Right renal pelvis (tissue), 4 donors: ENCODE results near the gene HDAC9. TPM values are rescaled to one million over a fixed set of nuclear protein-coding genes. Genes with fewer than 3 reads are reported as not detected.

Experiments used
- DNase-seq, 4 donors: peaks; one replicate each; pipeline ENCODE4 v3.0.0-alpha.2; 2013; ENCODE audit warnings: low read depth in 4 of 4, low spot score in 3 of 4, missing footprints in 1 of 4
- polyA plus RNA-seq, 4 donors: library from polyadenylated mRNA; unstranded; fragments of 120-200 nt; gene quantifications; one replicate each; pipeline ENCODE4 v1.2.1, GENCODE V29; 2013; ENCODE audit not compliant: insufficient read length in 4 of 4

The HDAC9 gene
- polyA plus RNA-seq, 4 donors: 8.2 to 13.2 (median 11.7) TPM

DNA sequence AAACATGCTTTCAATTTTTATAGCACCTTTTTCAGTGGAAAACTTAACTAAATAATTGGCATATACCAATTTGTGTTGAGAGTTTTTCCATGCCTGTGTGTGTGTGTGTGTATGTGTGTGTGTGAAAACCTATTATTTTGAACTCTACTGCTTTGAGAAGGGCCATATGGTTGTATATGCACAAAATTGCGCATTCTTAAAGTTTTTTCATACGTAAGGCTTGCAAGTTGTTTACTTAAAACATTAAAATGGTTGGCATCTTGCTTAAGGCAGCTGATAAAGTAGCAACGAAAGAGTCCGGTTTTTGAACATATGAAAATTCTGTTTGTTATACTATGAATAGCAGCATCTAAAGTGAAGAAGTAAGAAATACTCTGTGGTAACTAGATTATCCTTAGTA, 84.1 kb downstream of the HDAC9 start:
- DNase-seq: no peak

DNA sequence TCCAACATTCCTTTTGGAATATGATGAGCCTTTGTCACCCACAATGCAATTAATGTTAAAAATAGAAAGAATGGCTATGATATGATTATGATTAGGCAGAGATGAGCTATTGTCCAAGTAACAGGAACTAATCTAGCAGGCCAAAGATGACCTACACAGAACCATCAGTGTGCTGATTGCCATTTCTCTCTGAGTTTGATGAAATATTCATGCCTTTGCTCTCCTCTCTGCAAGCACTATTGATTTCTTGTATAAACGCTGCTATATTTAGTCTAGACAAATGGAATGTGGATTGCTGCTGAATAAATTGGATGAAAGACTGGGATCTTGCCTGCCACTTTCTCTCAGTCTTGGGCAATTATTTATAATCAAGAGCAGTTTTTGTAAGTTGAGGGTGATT, 85.4 kb downstream of the HDAC9 start:
- DNase-seq: no peak

DNA sequence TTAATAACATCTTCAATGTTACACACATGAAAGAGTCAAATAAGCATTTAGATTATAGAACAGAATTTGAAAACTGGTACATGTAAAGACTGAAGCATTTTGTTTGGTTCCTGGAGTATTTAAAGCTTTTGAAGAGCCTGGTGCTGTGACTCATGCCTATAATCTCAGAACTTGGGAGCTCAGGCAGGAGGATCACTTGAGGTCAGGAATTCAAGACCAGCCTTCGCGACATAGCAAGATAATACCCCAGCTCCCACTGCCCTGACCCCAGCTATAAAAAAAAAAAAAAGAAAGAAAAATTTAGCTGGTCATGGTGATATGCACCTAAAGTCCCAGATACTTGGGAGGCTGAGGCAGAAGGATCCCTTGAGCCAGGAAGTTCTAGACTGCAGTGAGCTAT, 87.8 kb downstream of the HDAC9 start:
- no peak for DNase-seq

DNA sequence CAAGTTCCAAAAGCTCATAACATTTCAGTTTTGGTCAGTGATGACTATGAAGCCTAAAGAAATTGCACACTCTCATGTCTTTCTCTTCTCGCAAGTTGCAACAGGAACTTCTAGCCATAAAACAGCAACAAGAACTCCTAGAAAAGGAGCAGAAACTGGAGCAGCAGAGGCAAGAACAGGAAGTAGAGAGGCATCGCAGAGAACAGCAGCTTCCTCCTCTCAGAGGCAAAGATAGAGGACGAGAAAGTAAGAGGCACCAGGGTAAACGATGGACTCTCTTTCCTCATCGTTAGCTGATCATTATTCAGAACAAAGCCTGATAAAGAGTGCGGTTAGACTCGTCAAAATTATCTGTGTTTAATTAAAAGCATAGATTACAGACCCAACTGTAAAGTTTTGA, 94.7 kb downstream of the HDAC9 start:
- DNase-seq: no peak

DNA sequence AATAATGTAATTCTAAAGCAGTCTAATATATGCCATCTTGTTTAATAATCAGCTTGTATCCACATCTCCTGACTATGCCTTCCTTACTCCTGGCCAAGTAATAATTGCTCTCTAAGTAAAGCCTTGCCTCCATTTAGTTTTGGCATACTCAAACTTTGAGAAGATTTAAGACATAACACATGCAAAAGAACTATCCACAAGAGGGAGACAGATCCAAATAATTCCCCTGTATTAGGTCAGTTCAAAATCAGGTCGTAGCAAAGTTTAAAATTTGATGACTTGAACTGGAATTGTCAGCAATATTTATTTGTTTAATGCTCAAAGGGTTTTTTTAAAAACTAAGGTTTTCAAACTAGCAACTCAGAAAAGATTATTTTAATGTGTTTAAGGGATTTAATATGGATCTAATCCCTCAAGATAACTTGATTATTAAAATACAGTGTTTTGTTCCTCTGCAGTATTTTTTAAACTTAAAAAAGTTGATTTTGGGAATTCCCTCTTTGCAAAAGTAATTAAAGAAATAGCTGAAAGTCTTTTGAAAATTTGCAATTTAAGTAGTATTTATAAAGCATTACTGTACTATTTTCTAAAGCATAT, 95.3 kb downstream of the HDAC9 start:
- DNase-seq: peak in 3 of 4 donors; percentile 12 to 36 (median 24)

DNA sequence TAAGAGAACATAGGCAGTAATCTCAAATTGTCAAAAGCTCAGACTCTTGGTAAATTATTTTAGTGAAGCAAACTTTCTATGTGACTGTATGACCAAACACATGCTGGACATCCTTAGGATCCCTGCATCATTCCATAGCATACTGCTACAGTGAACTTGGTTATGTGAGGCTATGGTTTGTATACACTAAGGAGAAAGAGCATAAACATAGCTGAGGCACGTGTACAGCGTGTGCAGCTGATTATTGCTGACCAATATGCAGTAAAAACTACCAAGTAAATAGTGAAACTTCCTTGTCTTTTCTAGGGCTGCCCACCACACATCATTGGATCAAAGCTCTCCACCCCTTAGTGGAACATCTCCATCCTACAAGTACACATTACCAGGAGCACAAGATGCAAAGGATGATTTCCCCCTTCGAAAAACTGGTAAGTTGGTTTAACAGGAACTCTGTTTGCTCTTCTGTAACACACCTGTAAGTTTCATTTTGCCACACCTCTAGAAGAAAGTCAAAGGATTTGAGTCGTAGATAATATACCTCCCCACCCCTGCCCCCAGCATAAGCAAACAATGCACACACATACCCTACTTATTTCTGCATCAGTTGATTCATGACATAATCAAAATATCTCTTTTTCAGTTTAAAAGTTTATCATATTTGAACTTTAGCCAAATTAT, 98.2 kb downstream of the HDAC9 start:
- DNase-seq: no peak

DNA sequence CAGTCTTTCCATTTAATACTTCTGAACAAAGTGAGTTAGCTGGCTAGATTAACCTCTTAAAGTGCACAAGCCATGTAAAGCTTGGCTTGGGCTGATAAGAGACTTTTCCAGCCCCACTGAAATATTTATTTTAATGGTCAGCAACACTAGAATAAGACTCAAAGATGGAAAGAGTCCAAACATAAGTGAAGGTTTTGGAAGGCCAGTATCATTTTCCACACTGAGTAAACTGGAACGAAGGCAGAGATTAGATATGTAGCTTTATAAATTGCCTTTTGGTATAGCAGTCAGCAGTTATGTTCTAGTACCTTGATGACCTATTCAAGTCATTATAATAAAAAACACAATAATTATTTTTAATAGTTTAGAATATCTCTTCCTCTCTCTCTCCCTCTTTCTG, 102.2 kb downstream of the HDAC9 start:
- DNase-seq: no peak

DNA sequence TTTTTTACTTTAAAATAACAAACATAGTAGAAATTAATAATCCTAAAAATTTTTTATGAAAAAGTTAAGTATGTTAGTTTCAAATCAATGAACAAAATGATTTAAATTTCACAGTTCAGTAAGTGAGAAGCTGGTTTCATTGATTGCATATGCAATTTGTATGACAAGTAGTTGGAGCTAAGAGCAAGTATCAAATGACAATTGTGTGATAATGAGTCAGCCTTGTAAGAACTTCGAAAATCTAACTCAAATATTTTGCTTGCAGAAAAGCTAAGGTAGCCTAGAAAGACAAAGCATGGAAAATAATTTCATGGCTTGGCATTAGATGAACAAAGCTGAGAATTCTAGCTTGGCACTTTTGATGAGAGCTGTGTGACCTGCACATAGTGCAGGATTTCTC, 111.5 kb downstream of the HDAC9 start:
- DNase-seq: no peak

DNA sequence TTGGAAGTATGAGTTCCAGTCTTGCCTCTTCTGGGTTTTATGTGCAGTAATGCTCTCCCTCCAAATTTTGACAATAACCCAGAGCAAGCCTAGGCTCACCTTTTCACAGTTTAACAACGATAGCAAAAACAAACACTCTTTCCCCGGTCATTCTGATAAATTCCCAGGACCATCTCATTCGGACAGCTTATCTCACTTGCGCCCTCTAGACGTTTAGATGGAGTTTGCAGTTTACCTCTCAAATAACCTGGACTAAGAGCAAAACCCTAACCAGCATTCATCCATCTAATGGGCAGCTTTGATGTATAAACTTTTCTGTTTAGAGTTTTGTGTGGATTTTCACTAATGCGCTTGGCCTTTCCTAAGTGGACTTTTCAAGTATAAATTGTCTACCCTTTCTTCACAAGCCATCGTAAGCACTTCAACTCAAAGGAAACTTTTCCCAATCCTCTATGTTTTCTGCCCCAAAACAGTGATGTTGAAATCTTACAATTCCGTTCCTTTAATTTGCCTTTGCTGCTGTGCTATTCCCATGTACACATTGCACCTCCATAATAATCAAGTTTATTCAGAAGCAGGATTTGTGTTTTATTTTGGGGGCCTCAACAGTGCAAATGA, 114.9 kb downstream of the HDAC9 start:
- no peak for DNase-seq

DNA sequence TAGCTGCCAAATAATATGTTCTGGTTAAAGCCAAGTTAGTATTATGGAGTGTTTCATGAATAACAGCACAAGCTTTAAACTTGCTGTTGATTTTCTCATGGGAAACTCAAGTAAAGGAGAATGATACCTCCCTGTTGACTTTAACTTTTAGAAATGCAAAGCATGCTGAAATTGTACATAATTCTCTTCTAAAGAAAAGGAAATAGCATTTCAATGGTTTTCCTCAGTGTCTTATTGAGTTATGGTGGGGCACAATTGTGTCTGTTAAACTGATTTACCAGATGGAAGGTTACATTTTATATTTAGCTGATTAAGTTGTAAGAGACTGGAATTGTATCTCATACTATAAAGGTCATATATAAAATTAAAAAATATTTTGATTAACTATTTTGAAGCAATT, 119.3 kb downstream of the HDAC9 start:
- peak in 1 of 4 donors; percentile 15 for DNase-seq

DNA sequence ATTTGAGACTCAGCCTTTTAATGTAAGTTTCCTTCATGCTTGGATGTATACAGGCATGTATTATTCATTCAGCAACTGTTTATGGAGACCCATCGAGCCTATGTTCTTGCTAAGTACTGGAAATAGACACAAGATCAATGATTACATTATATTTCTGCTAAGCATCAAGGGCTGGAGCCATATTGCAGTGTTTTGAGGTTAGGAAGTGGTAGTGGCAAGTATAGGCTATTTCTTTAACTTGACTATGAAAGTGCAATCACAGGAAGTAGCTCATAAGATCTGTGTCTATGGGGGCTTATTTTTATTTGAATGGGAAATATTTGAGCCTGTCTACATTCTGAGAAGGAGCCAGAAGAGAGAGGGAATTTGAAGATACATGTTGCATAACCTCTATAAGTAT, 123.8 kb downstream of the HDAC9 start:
- no peak for DNase-seq

DNA sequence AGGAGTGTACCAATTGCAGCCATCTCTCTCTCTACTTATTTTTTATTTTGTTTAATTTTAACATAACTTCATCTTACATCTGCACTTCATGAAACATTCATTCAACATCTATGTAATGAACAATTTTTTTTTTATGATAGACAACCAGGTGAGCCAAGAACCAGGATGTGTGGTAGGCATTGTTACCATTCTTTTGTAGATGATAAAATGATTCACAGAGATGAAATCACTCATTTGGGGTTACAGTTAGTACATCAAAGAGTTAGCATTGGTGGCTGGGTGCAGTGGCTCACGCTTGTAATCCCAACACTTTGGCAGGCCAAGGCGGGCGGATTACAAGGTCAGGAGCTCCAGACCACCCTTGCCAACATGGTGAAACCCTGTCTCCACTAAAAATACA, 127.8 kb downstream of the HDAC9 start:
- no peak for DNase-seq

DNA sequence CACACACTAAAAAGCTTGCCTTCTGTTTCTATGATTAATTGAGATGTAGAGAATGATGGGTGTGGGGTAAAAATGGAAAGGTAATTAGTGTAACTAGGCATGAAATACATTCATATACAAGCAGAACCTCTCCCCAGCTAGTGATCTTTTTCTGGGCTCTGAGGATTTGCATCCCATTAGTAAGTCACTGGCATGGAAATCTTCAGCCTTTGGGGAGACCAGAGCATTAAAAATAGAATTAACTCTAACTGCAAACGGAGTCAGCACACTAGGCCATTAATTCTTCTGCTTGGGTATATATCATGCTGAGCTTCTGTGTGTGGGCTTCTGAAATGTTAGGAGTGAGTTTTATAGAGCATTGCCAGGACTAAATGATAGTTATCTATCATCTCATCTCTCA, 128.9 kb downstream of the HDAC9 start:
- no peak for DNase-seq

DNA sequence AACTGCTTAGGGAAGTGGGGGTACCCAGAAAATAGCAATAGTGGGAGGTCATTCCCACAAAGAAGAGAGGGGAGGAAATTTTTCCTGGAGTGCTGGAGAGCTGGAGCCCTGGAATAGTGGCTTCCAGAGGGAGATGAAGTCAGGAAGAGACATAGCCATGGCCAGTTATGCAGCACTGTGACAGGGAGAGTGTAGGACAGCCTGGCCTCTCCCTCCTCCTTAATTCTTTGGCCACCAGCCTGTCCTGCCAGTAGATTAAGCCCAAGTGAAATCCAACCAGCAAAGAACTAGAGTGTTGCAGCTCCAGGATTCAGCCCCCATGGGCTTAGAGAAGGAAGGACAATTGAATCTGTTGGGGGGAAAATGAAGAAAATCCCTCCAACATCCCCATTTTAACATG, 130.5 kb downstream of the HDAC9 start:
- DNase-seq: no peak

DNA sequence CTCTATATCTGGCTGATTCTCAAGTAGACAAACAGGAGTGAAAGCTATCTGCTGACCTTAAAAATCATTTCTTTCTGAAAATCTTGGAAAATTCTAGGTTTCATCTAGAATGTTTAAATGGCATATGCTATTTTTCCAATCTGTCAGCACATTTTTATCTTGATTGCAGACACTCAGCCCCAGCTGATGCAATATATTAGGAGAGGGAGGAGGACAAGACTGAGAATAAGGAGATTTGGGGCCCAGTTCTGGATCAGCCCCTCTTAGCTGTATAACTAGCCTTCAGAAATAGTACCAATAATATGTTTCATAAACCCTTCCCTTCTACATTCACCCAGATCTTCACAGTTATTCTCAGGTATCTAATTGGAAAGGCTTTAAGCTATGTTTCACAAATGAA, 131.2 kb downstream of the HDAC9 start:
- no peak for DNase-seq

DNA sequence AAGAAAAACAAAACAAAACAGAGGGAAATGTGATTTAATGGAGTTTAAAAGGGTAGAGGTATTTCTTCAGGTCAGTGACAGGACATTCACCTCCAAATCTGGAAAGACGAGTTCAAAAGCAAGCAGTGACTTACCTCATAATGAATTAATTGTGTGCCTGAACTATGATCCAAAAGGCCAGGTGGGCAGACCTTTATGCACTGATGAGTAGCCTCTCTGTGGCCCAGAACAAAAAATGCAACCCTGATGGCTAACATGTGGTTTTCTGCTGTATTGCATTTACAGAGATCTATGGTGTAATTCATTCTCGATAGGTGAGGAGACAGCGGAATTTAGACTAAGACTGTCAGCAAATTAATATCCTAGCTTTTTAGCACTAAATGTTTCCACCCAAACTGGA, 142.0 kb downstream of the HDAC9 start:
- DNase-seq: no peak

DNA sequence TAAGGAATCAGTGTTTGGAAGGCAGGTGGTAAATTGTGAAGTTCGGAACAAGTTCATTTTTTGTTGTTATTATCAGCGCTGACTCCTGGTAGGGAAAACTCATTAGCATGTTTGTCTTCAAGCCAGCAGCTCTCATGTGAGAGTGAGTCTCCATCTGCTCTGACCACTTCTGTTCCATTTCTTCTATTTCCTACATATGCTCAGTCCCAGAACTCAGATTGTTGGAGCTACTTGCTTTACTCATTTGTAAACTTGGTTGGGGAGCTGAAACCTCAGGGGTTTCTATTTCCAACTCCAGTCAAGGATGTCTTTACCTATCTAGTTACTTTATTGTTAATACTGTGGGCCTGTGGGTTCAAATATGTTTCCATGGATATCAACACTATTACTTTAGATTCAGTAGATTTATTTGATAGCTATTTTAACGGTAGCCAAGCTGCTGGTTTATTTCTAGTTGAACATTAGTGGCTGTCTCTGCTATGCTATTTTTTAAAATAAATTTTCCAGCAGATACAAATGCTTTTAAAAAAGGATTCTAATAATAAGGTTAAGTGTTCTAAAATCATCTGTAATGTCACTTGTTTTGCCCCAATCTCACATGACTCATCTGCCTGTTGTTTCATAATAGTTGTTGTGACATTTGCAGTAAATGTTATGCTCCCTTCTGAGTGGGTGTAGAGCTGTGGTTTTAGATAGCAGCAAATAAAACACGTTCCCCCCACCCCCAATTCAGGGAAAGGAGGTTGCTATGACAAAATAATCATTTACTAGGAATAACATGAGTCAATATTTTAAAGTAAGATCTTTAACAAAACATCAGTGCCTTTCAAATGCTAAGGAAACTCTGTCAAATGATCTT, 143.3 kb downstream of the HDAC9 start:
- DNase-seq: no peak

DNA sequence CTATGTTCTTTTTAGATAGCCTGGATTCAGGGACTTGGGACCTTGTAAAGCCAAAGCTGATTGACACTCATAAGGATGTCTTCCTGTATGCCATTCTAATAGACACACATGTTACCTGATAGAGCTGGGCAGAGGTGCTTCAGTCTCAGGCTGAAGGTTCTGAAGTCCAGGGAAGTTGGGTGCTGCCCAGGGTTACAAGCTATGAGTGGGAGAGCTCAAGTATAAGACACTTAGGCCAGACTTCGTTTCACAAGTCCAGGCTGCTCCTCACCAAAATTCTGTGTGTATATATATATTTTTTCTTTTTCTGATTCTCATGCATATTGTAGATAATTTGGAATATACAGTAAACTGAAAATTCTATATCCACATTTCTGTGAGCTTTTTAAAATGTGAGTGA, 144.2 kb downstream of the HDAC9 start:
- no peak for DNase-seq

DNA sequence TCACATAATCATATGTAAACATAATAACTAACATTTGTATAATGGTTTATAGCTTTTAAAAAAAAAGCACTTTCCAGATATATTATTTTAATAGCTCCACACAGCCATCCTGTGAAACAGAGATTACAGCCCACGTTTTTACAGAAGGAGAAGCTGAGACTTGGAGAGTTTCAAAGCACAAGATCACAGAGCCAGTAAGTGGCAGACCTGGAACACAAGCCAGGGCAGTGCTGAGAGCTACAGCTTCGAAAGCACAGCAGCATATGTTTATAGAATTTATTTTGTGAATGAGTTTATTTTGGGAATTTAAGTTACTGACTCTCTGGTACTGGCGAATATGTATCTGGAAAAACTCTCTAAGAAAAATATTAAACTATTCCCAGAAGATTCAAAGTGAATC, 149.4 kb downstream of the HDAC9 start:
- DNase-seq: no peak

DNA sequence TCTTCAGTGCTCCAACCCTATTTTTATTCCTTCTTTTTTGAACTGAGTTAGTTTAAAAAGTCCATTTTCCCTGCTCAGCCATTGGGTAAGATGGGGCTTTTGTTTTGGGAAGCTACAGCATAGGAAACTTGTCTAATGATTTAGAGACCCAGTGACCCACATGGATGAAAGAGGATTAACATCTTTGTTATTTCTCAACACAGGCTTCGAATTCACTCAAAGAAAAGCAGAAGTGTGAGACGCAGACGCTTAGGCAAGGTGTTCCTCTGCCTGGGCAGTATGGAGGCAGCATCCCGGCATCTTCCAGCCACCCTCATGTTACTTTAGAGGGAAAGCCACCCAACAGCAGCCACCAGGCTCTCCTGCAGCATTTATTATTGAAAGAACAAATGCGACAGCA, 152.0 kb downstream of the HDAC9 start:
- no peak for DNase-seq
